Measurements from ENCODE around the gene TOM1L2. TPM values are rescaled to one million over a fixed set of nuclear protein-coding genes. Genes with fewer than 3 reads are reported as not detected.
A peak's percentile ranks its signal among the peaks of the same experiment; 100 is the strongest.

Gene TOM1L2
- total and polyA plus RNA-seq, 2 experiments from 2014 or later: 21.5 to 29.6 TPM

- peak overlapping the region; percentile 47 for H3K4me2 ChIP-seq
- no peaks in the 10 kb centered on the region for H3K9me3 ChIP-seq (ENCODE audit: low read depth)
- peak overlapping the region; percentile 30 for H3K27ac ChIP-seq
- no peak for TF ChIP-seq CTCF (IDR thresholded peaks at IDR 0.05; ENCODE audit: poor library complexity)
- H3K36me3 ChIP-seq (replicated peaks; ENCODE audit: insufficient read depth, low read depth): no peaks in the 10 kb centered on the region
- no peak overlapping the region for H3K4me3 ChIP-seq
- H3K79me2 ChIP-seq: no peaks in the 10 kb centered on the region
- H2AFZ ChIP-seq: no peak overlapping the region
- no peaks in the 10 kb centered on the region for H3K9me2 ChIP-seq (replicated peaks; ENCODE audit: insufficient read depth)
- H3K27me3 ChIP-seq: no peaks in the 10 kb centered on the region
- WGBS (ENCODE audit: low lambda C conversion rate, missing lambda C conversion rate): 39% methylated on average over 18 of the region's 18 CpGs
- peaks cover 14% of the 10 kb centered on the region for H3K4me1 ChIP-seq (ENCODE audit: insufficient read depth)
- H4K20me1 ChIP-seq (ENCODE audit: insufficient read depth, poor library complexity, severe bottlenecking): no peaks in the 10 kb centered on the region
- DNase-seq (ENCODE audit: low spot score): no peak
Observed at GRCh38 chr17:17868641-17869522, 103.3 kb downstream of the TOM1L2 start.

GRCh38 chr17:17866897-17867296 is 105.3 kb downstream of the TOM1L2 start:
- Histone ChIP-seq H3K36me3 (replicated peaks; ENCODE audit: insufficient read depth, low read depth) (no peaks in the 10 kb centered on the region), H3K4me2 (no peak overlapping the region), H3K79me2 (no peaks in the 10 kb centered on the region), H3K9me3 (ENCODE audit: low read depth) (no peaks in the 10 kb centered on the region), H3K27me3 (no peaks in the 10 kb centered on the region), H3K4me3 (no peak overlapping the region), H2AFZ (no peak overlapping the region), H3K4me1 (ENCODE audit: insufficient read depth) (peaks cover 14% of the 10 kb centered on the region), H4K20me1 (ENCODE audit: insufficient read depth, poor library complexity, severe bottlenecking) (no peaks in the 10 kb centered on the region), H3K27ac (no peak overlapping the region), H3K9me2 (replicated peaks; ENCODE audit: insufficient read depth) (no peaks in the 10 kb centered on the region)
- 95% methylated on average over 4 of the region's 4 CpGs for WGBS (ENCODE audit: low lambda C conversion rate, missing lambda C conversion rate)
- TF ChIP-seq CTCF (IDR thresholded peaks at IDR 0.05; ENCODE audit: poor library complexity): no peak
- TF ChIP-seq EZH2 (IDR thresholded peaks at IDR 0.05; ENCODE audit: borderline replicate concordance): no peak
- no peak for TF ChIP-seq EZH2phosphoT487 (IDR thresholded peaks at IDR 0.05; ENCODE audit: low read depth, severe bottlenecking, unreplicated experiment)
- DNase-seq (ENCODE audit: low spot score): no peak

GRCh38 chr17:17866425-17866824 is 105.8 kb downstream of the TOM1L2 start:
- no peak overlapping the region for H3K4me2 ChIP-seq
- H3K27me3 ChIP-seq: no peaks in the 10 kb centered on the region
- no peak overlapping the region for H2AFZ ChIP-seq
- WGBS (ENCODE audit: low lambda C conversion rate, missing lambda C conversion rate): 83% methylated on average over 3 of the region's 3 CpGs
- no peaks in the 10 kb centered on the region for H4K20me1 ChIP-seq (ENCODE audit: insufficient read depth, poor library complexity, severe bottlenecking)
- TF ChIP-seq EZH2phosphoT487 (IDR thresholded peaks at IDR 0.05; ENCODE audit: low read depth, severe bottlenecking, unreplicated experiment) (no peak), CTCF (IDR thresholded peaks at IDR 0.05; ENCODE audit: poor library complexity) (no peak), EZH2 (IDR thresholded peaks at IDR 0.05; ENCODE audit: borderline replicate concordance) (no peak)
- H3K36me3 ChIP-seq (replicated peaks; ENCODE audit: insufficient read depth, low read depth): no peaks in the 10 kb centered on the region
- H3K27ac ChIP-seq: no peak overlapping the region
- no peak overlapping the region for H3K4me3 ChIP-seq
- no peaks in the 10 kb centered on the region for H3K9me3 ChIP-seq (ENCODE audit: low read depth)
- H3K9me2 ChIP-seq (replicated peaks; ENCODE audit: insufficient read depth): no peaks in the 10 kb centered on the region
- H3K79me2 ChIP-seq: no peaks in the 10 kb centered on the region
- DNase-seq (ENCODE audit: low spot score): no peak
- peaks cover 14% of the 10 kb centered on the region for H3K4me1 ChIP-seq (ENCODE audit: insufficient read depth)
